Measurements from ENCODE around the gene MRPL39. TPM values are rescaled to one million over a fixed set of nuclear protein-coding genes. Genes with fewer than 3 reads are reported as not detected.

The MRPL39 gene
- total and polyA plus RNA-seq, 4 experiments from 2014 or later = 19.1 to 53.0 (median 29.8) TPM

DNA sequence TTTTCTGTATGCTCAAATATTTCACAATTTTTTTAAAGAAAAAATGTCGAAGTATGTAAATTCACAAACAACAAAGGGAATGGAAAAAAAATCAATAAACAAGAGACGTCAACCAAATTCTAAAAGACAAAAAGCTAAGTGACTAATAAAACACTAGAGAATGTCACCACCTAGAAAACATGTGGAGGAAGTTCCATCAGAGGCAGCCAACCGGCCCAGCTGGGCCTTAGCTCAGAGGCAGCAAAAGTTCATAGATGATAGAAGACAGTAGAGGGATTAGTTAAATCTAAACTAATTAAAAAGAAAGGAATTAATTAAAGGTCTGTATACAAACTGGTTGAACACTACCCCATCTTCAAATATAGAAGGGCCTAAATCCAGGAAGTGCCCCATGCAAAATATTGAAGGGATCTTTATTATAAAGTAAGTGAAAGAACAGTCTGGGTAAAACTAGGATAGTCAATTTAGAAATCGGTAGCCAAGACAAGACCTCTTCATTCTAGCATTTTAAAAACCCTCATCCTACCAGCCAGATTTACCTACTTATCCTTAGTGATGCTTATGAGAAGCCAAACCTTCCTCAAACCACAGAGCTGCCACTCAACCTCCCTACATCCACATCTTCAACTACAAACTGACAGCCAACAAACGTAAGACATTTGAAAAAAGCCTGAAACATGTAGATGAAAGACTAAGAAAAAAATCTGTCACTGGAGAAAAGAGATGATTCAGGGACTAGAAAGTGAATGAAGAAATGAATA, 23.7 kb downstream of the MRPL39 start:
- H3K9me3 ChIP-seq (ENCODE audit: control insufficient read depth in 1 of 2, low read length in 2 of 2) = no peaks in the 10 kb centered on the region

GRCh38 chr21:25582888-25583287, 24.4 kb downstream of the MRPL39 start:
- intact Hi-C loops (cut with micrococcal nuclease) = no loop called here
- H3K4me3 Mint-ChIP-seq = no peak overlapping the region
- CTCF ChIA-PET (ENCODE audit: partially characterized antibody) = interaction anchor here (2.3 kb wide), 1 partner anchor 14 kb away, joined by 9 read pairs; no protein-coding TSS in a partner anchor

More for the DNA sequence above, 23.7 kb downstream of the MRPL39 start:
- Mint-ChIP-seq H3K27me3 (no peaks in the 10 kb centered on the region), H3K4me1 (peaks cover 17 to 42% (median 30%) of the 10 kb centered on the region in 4 donors), H3K4me3 (no peak overlapping the region), H3K36me3 (peaks cover 23 to 31% of the 10 kb centered on the region in 2 donors), H3K27ac (peak overlapping the region; percentile 33 to 89 (median 72)), H3K9me3 (no peaks in the 10 kb centered on the region)
- ChIA-PET POLR2A (ENCODE audit: partially characterized antibody) (interaction anchor here (0.6 to 1.5 kb wide), 5 partner anchors 8 to 249 kb away, joined by 3 read pairs; partner anchors contain the start of gene MRPL39), CTCF (ENCODE audit: partially characterized antibody) (interaction anchor here (1.2 to 2.3 kb wide), 2 partner anchors 10 to 15 kb away, joined by 6 to 9 read pairs; no protein-coding TSS in a partner anchor)
- no peak for DNase-seq
- H3K4me1 ChIP-seq (ENCODE audit: insufficient read depth, low read length) = peaks cover 10% of the 10 kb centered on the region
- H3K36me3 ChIP-seq (ENCODE audit: insufficient read depth, low read length) = no peaks in the 10 kb centered on the region
- H3K27ac ChIP-seq (ENCODE audit: low read depth, low read length) = no peak overlapping the region
- no peaks in the 10 kb centered on the region for H3K27me3 ChIP-seq (ENCODE audit: insufficient read depth, low read length)
- H3K4me3 ChIP-seq (ENCODE audit: low read length in 2 of 2) = no peak overlapping the region
- intact Hi-C loops (cut with micrococcal nuclease) = no loop called here

DNA sequence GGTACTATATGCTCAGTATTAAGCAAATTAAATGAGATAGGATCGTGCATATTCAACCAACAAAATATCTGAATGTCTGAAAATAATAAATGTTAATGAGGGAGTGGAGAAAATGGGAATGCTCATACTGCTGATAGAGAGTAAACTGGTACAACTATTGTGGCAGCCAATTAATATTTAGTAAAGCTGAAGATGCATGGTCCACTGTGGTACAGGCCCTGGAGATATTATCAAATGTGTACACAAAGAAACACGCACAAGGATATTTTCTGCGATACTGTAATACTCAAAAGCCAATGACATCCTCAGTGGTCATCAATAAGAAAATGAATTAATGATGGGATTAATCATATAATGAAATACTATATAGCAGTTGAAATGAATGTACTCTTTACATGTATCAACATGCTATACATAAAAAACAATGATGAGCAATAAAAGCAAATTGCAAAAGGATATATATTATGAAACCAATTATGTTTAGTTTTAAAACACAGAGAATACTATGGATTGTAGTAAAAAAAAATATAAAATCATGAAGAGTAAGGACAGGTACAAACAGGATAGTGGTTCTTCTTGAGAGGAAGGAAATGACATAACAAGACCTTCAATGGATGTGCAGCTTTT, 25.0 kb downstream of the MRPL39 start:
- H3K27ac ChIP-seq (ENCODE audit: low read depth, low read length) = no peak overlapping the region
- intact Hi-C loops (cut with micrococcal nuclease) = no loop called here
- peaks cover 21% of the 10 kb centered on the region for H3K4me1 ChIP-seq (ENCODE audit: insufficient read depth, low read length)
- H3K27me3 ChIP-seq (ENCODE audit: insufficient read depth, low read length) = no peaks in the 10 kb centered on the region
- H3K9me3 ChIP-seq (ENCODE audit: control insufficient read depth in 1 of 2, low read length in 2 of 2) = no peaks in the 10 kb centered on the region
- Mint-ChIP-seq H3K4me1 (peaks cover 29 to 54% (median 40%) of the 10 kb centered on the region in 4 donors), H3K4me3 (no peak overlapping the region), H3K9me3 (no peaks in the 10 kb centered on the region), H3K36me3 (peaks cover 17 to 27% of the 10 kb centered on the region in 2 donors), H3K27me3 (no peaks in the 10 kb centered on the region), H3K27ac (peak overlapping the region in 3 of 7 donors; percentile 1 to 42 (median 16))
- CTCF ChIA-PET (ENCODE audit: partially characterized antibody) = no interaction called here
- no peak overlapping the region for H3K4me3 ChIP-seq (ENCODE audit: low read length in 2 of 2)
- DNase-seq = no peak
- no peaks in the 10 kb centered on the region for H3K36me3 ChIP-seq (ENCODE audit: insufficient read depth, low read length)
- POLR2A ChIA-PET (ENCODE audit: partially characterized antibody) = no interaction called here

More at GRCh38 chr21:25582888-25583287, 24.4 kb downstream of the MRPL39 start:
- Mint-ChIP-seq H3K27me3 (no peaks in the 10 kb centered on the region), H3K36me3 (peaks cover 21 to 32% of the 10 kb centered on the region in 2 donors), H3K27ac (peak overlapping the region in 6 of 7 donors; percentile 16 to 89 (median 70)), H3K9me3 (no peaks in the 10 kb centered on the region), H3K4me1 (peaks cover 23 to 48% (median 35%) of the 10 kb centered on the region in 4 donors)
- peaks cover 15% of the 10 kb centered on the region for H3K4me1 ChIP-seq (ENCODE audit: insufficient read depth, low read length)
- no peak overlapping the region for H3K27ac ChIP-seq (ENCODE audit: low read depth, low read length)
- no peak overlapping the region for H3K4me3 ChIP-seq (ENCODE audit: low read length in 2 of 2)
- POLR2A ChIA-PET (ENCODE audit: partially characterized antibody) = no interaction called here
- no peaks in the 10 kb centered on the region for H3K27me3 ChIP-seq (ENCODE audit: insufficient read depth, low read length)
- no peak for DNase-seq
- H3K9me3 ChIP-seq (ENCODE audit: control insufficient read depth in 1 of 2, low read length in 2 of 2) = no peaks in the 10 kb centered on the region
- H3K36me3 ChIP-seq (ENCODE audit: insufficient read depth, low read length) = no peaks in the 10 kb centered on the region

DNA sequence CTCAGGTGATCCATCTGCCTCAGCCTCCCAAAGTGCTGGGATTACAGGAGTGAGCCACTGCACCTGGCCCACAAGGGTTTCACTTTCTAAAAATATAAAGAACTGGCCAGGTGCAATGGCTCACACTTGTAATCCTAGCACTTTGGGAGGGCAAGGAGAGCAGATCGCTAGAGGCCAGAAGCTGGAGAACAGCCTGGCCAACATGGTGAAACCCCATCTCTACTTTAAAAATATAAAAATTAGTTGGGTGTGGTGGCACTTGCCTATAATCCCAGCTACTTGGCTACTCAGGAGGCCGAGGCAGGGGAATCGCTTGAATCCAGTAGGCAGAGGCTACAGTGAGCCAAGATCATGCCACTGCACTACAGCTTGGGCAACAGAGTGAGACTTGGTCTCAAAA, 25.7 kb downstream of the MRPL39 start:
- H3K27me3 ChIP-seq (ENCODE audit: insufficient read depth, low read length) = no peaks in the 10 kb centered on the region
- Mint-ChIP-seq H3K27ac (no peak overlapping the region), H3K9me3 (no peaks in the 10 kb centered on the region), H3K4me1 (peaks cover 28 to 56% (median 38%) of the 10 kb centered on the region in 4 donors), H3K4me3 (no peak overlapping the region), H3K27me3 (no peaks in the 10 kb centered on the region), H3K36me3 (peaks cover 14 to 24% of the 10 kb centered on the region in 2 donors)
- ChIA-PET CTCF (ENCODE audit: partially characterized antibody) (no interaction called here), POLR2A (ENCODE audit: partially characterized antibody) (no interaction called here)
- H3K4me3 ChIP-seq (ENCODE audit: low read length in 2 of 2) = no peak overlapping the region
- no peaks in the 10 kb centered on the region for H3K36me3 ChIP-seq (ENCODE audit: insufficient read depth, low read length)
- H3K27ac ChIP-seq (ENCODE audit: low read depth, low read length) = no peak overlapping the region
- no peak for DNase-seq
- no peaks in the 10 kb centered on the region for H3K9me3 ChIP-seq (ENCODE audit: control insufficient read depth in 1 of 2, low read length in 2 of 2)
- H3K4me1 ChIP-seq (ENCODE audit: insufficient read depth, low read length) = peaks cover 22% of the 10 kb centered on the region
- intact Hi-C loops (cut with micrococcal nuclease) = no loop called here

DNA sequence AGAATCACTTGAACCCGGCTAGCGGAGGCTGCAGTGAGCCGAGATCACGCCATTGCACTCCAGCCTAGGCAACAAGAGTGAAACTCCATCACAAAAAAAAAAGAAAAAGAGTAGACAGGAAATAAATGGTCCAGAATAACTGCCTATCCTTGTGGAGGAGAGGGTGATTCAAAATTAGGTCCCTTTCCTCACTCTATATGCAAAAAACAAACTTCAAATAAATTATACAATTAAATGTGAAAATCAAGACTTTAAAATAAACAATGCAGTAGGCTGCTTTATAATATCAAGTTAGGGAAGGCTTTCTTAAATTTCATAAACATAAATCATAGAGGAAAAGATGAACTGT, 26.4 kb downstream of the MRPL39 start:
- ChIA-PET POLR2A (ENCODE audit: partially characterized antibody) (no interaction called here), CTCF (ENCODE audit: partially characterized antibody) (no interaction called here)
- Mint-ChIP-seq H3K4me1 (peaks cover 28 to 57% (median 36%) of the 10 kb centered on the region in 4 donors), H3K27me3 (no peaks in the 10 kb centered on the region), H3K36me3 (peaks cover 10 to 22% of the 10 kb centered on the region in 2 donors), H3K4me3 (no peak overlapping the region), H3K27ac (no peak overlapping the region), H3K9me3 (no peaks in the 10 kb centered on the region)
- Histone ChIP-seq H3K9me3 (ENCODE audit: control insufficient read depth in 1 of 2, low read length in 2 of 2) (no peaks in the 10 kb centered on the region), H3K27me3 (ENCODE audit: insufficient read depth, low read length) (no peaks in the 10 kb centered on the region), H3K27ac (ENCODE audit: low read depth, low read length) (no peak overlapping the region), H3K4me1 (ENCODE audit: insufficient read depth, low read length) (peaks cover 22% of the 10 kb centered on the region), H3K4me3 (ENCODE audit: low read length in 2 of 2) (no peak overlapping the region), H3K36me3 (ENCODE audit: insufficient read depth, low read length) (no peaks in the 10 kb centered on the region)
- intact Hi-C loops (cut with micrococcal nuclease) = no loop called here
- no peak for DNase-seq

- Mint-ChIP-seq H3K27ac (no peak overlapping the region), H3K27me3 (no peaks in the 10 kb centered on the region), H3K9me3 (no peaks in the 10 kb centered on the region), H3K4me3 (no peak overlapping the region), H3K4me1 (peaks cover 33 to 57% (median 40%) of the 10 kb centered on the region in 4 donors), H3K36me3 (peaks cover 10 to 18% of the 10 kb centered on the region in 2 donors)
- intact Hi-C loops (cut with micrococcal nuclease) = no loop called here
- ChIA-PET POLR2A (ENCODE audit: partially characterized antibody) (interaction anchor here (1.0 kb wide), 1 partner anchor 14 kb away, joined by 4 read pairs; no protein-coding TSS in a partner anchor), CTCF (ENCODE audit: partially characterized antibody) (interaction anchor here (3.7 kb wide), 1 partner anchor 29 kb away, joined by 9 read pairs; no protein-coding TSS in a partner anchor)
- no peak overlapping the region for H3K27ac ChIP-seq (ENCODE audit: low read depth, low read length)
- no peaks in the 10 kb centered on the region for H3K27me3 ChIP-seq (ENCODE audit: insufficient read depth, low read length)
- H3K4me3 ChIP-seq (ENCODE audit: low read length in 2 of 2) = no peak overlapping the region
- H3K36me3 ChIP-seq (ENCODE audit: insufficient read depth, low read length) = no peaks in the 10 kb centered on the region
- no peak for DNase-seq
- H3K9me3 ChIP-seq (ENCODE audit: control insufficient read depth in 1 of 2, low read length in 2 of 2) = no peaks in the 10 kb centered on the region
- peaks cover 32% of the 10 kb centered on the region for H3K4me1 ChIP-seq (ENCODE audit: insufficient read depth, low read length)
Observed at GRCh38 chr21:25579226-25580013, 27.9 kb downstream of the MRPL39 start.
